Measurements from ENCODE around the gene VCP. TPM values are rescaled to one million over a fixed set of nuclear protein-coding genes. Genes with fewer than 3 reads are reported as not detected.
"Not testable (repeated sequence)": the region's sequence is repeated elsewhere in the genome, so short reads cannot be mapped to it uniquely, and the experiment has no call there.

Gene VCP
- total RNA-seq, 1 experiment from 2014 or later: 347 TPM

DNA sequence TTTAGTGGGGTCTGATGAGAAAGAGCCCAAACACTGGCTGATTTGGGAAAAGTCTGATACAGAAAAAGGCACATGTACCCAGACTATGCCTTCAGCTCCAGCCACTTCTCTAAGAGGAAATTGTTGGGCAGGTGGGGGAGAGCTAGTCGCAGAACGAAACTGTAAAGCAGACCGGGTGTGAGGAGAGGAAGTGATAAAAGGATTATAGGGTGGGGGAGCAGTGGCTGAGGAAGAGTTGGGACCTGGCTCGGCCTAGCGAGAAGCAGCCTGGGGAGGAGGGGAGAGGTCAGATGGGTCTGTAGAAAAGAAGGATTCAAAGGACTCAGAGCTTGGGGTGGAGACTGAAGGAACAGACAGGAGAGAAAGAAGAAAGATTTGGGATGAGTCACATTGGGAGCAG, 49.0 kb downstream of the VCP start:
- DNase-seq (ENCODE audit: low spot score): not testable (repeated sequence)

DNA sequence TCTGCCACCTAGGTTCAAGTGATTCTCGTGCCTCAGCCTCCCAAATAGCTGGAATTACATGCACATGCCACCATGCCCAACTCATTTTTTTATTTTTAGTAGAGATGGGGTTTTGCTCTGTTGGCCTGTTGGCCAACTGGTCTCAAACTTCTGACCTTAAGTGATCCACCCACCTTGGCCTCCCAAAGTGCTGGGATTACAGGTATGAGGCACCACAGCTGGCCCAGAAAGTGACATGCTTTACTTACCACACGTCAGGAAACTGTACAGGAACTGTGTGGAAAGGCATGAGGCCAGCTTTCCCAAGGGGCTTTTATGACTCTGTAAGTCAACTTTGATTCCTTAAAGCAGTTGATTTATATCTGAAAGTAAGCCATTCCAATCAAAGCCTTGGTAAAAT, 57.9 kb downstream of the VCP start:
- no peak for DNase-seq (ENCODE audit: low spot score)

DNA sequence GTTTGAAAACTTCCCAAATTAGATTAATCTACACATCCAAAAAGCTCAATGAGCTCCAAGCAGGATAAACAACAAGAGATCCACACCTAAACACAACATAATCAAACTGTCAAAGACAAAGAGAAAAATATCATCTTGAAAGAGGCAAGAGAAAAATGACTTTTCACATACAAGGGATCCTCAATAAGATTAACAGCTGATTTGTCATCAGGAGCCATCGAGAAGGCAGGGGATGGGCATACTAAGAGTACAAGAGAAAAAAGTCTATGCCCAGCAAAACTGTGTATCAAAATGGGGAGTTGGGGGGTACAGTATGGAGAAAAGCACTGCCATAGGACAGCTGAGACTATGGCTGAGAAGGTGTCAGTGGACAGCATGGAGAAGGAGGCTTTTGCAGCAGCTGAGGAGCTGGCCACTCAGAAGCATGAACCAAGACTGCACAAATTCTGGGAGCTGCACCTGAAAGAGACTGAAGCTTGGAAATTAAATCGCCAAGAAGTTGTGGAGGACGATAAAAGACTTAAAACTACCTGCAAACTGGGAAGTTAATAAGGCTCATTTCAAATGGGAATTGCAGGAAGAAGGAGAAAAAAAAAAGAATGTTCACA, 62.0 kb downstream of the VCP start:
- no peak for DNase-seq (ENCODE audit: low spot score)

Small RNA genes within 50 kb of the gene (small RNA-seq; reads per million reads assigned to genes)
- not detected for gene RN7SL338P

Other genes with a start within 250 kb of the VCP start
- not detected in 2 replicates for gene PHF24, start 114.3 kb downstream of the VCP start, total RNA-seq (2014; rRNA removed; shearing (Covaris generic))
- 2.1 and 3.7 TPM in 2 replicates for gene DNAJB5, start 82.9 kb downstream of the VCP start, total RNA-seq (2014; rRNA removed; shearing (Covaris generic))
- gene FANCG, start 7.3 kb upstream of the VCP start, total RNA-seq (2014; rRNA removed; shearing (Covaris generic)): 51.1 and 62.5 TPM in 2 replicates
- 33.4 and 38.5 TPM in 2 replicates for gene PIGO, start 24.0 kb upstream of the VCP start, total RNA-seq (2014; rRNA removed; shearing (Covaris generic))
- 252 and 264 TPM in 2 replicates for gene STOML2, start 30.5 kb upstream of the VCP start, total RNA-seq (2014; rRNA removed; shearing (Covaris generic))
- gene ATOSB, start 43.2 kb upstream of the VCP start, total RNA-seq (2014; rRNA removed; shearing (Covaris generic)): 13.1 and 13.8 TPM in 2 replicates
- gene UNC13B, start 89.4 kb upstream of the VCP start, total RNA-seq (2014; rRNA removed; shearing (Covaris generic)): 11.8 and 13.3 TPM in 2 replicates